Effector CD4-positive, alpha-beta T cell (primary cell): ENCODE measurements around the gene CCR5AS.

Experiments
- DNase-seq: peaks from one replicate; pipeline ENCODE4 v3.0.0-alpha.2; 2020

CCR5AS gene

DNA sequence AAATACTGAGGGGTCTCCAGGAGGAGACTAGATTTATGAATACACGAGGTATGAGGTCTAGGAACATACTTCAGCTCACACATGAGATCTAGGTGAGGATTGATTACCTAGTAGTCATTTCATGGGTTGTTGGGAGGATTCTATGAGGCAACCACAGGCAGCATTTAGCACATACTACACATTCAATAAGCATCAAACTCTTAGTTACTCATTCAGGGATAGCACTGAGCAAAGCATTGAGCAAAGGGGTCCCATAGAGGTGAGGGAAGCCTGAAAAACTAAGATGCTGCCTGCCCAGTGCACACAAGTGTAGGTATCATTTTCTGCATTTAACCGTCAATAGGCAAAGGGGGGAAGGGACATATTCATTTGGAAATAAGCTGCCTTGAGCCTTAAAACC, 31.6 kb downstream of the CCR5AS start:
- DNase-seq, result no peak

DNA sequence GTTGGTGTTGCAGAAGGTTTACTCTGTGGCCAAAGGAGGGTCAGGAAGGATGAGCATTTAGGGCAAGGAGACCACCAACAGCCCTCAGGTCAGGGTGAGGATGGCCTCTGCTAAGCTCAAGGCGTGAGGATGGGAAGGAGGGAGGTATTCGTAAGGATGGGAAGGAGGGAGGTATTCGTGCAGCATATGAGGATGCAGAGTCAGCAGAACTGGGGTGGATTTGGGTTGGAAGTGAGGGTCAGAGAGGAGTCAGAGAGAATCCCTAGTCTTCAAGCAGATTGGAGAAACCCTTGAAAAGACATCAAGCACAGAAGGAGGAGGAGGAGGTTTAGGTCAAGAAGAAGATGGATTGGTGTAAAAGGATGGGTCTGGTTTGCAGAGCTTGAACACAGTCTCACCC, 32.1 kb downstream of the CCR5AS start:
- DNase-seq, result no peak

DNA sequence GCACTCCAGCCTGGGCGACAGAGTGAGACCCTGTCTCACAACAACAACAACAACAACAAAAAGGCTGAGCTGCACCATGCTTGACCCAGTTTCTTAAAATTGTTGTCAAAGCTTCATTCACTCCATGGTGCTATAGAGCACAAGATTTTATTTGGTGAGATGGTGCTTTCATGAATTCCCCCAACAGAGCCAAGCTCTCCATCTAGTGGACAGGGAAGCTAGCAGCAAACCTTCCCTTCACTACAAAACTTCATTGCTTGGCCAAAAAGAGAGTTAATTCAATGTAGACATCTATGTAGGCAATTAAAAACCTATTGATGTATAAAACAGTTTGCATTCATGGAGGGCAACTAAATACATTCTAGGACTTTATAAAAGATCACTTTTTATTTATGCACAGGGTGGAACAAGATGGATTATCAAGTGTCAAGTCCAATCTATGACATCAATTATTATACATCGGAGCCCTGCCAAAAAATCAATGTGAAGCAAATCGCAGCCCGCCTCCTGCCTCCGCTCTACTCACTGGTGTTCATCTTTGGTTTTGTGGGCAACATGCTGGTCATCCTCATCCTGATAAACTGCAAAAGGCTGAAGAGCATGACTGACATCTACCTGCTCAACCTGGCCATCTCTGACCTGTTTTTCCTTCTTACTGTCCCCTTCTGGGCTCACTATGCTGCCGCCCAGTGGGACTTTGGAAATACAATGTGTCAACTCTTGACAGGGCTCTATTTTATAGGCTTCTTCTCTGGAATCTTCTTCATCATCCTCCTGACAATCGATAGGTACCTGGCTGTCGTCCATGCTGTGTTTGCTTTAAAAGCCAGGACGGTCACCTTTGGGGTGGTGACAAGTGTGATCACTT, 34.1 kb downstream of the CCR5AS start:
- no peak for DNase-seq

DNA sequence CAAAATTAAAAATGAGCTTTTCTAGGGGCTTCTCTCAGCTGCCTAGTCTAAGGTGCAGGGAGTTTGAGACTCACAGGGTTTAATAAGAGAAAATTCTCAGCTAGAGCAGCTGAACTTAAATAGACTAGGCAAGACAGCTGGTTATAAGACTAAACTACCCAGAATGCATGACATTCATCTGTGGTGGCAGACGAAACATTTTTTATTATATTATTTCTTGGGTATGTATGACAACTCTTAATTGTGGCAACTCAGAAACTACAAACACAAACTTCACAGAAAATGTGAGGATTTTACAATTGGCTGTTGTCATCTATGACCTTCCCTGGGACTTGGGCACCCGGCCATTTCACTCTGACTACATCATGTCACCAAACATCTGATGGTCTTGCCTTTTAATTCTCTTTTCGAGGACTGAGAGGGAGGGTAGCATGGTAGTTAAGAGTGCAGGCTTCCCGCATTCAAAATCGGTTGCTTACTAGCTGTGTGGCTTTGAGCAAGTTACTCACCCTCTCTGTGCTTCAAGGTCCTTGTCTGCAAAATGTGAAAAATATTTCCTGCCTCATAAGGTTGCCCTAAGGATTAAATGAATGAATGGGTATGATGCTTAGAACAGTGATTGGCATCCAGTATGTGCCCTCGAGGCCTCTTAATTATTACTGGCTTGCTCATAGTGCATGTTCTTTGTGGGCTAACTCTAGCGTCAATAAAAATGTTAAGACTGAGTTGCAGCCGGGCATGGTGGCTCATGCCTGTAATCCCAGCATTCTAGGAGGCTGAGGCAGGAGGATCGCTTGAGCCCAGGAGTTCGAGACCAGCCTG, 35.1 kb downstream of the CCR5AS start:
- no peak for DNase-seq

DNA sequence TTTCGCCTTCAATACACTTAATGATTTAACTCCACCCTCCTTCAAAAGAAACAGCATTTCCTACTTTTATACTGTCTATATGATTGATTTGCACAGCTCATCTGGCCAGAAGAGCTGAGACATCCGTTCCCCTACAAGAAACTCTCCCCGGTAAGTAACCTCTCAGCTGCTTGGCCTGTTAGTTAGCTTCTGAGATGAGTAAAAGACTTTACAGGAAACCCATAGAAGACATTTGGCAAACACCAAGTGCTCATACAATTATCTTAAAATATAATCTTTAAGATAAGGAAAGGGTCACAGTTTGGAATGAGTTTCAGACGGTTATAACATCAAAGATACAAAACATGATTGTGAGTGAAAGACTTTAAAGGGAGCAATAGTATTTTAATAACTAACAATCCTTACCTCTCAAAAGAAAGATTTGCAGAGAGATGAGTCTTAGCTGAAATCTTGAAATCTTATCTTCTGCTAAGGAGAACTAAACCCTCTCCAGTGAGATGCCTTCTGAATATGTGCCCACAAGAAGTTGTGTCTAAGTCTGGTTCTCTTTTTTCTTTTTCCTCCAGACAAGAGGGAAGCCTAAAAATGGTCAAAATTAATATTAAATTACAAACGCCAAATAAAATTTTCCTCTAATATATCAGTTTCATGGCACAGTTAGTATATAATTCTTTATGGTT, 35.9 kb downstream of the CCR5AS start, which contains the start of gene CCR5:
CCR5 (plus strand) TSS at position 108 of the 680 bp plus-strand sequence. CDS start 1,957 bp downstream, outside the sequence.
- no peak for DNase-seq

DNA sequence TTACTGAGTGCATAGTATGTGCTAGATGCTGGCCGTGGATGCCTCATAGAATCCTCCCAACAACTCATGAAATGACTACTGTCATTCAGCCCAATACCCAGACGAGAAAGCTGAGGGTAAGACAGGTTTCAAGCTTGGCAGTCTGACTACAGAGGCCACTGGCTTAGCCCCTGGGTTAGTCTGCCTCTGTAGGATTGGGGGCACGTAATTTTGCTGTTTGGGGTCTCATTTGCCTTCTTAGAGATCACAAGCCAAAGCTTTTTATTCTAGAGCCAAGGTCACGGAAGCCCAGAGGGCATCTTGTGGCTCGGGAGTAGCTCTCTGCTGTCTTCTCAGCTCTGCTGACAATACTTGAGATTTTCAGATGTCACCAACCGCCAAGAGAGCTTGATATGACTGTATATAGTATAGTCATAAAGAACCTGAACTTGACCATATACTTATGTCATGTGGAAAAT, 37.2 kb downstream of the CCR5AS start:
- no peak for DNase-seq

DNA sequence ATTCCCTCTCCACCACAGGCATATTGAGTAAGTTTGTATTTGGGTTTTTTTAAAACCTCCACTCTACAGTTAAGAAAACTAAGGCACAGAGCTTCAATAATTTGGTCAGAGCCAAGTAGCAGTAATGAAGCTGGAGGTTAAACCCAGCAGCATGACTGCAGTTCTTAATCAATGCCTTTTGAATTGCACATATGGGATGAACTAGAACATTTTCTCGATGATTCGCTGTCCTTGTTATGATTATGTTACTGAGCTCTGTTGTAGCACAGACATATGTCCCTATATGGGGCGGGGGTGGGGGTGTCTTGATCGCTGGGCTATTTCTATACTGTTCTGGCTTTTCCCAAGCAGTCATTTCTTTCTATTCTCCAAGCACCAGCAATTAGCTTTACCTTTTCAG, 37.7 kb downstream of the CCR5AS start:
- DNase-seq, result no peak

DNA sequence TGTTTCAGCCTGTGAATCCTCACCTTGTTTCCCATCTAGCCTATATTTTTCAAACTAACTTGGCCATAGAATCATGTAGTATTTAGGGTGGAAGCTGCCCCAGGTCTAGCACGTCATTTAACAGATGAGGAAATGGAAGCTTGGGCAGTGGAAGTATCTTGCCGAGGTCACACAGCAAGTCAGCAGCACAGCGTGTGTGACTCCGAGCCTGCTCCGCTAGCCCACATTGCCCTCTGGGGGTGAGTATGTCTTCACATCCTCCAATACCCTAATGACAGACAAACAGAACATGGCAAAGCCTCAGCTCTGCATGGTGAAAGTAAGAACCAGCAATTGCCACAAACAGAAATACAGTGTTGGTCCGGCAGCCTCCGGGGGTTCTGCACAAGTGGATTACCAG, 38.3 kb downstream of the CCR5AS start:
- peak; percentile 33 for DNase-seq

DNA sequence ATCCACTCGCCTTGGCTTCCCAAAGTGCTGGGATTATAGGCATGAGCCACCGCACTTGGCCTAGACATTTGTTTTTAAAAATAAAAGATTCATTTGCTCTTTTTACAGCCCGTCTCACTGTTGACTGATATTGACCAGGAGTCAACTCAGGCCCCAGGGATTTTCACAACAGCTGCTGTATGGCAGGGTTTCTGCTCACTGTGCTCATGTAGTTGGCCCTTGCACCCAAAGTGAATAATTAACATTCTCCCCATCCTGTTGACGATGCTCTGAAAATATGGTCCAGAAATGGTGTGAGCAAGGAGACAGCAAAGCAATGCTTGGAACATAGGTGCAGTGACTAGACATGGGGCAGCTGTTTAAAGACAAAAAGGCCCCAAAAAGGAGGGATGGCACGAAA, 39.1 kb downstream of the CCR5AS start:
- DNase-seq, result no peak

DNA sequence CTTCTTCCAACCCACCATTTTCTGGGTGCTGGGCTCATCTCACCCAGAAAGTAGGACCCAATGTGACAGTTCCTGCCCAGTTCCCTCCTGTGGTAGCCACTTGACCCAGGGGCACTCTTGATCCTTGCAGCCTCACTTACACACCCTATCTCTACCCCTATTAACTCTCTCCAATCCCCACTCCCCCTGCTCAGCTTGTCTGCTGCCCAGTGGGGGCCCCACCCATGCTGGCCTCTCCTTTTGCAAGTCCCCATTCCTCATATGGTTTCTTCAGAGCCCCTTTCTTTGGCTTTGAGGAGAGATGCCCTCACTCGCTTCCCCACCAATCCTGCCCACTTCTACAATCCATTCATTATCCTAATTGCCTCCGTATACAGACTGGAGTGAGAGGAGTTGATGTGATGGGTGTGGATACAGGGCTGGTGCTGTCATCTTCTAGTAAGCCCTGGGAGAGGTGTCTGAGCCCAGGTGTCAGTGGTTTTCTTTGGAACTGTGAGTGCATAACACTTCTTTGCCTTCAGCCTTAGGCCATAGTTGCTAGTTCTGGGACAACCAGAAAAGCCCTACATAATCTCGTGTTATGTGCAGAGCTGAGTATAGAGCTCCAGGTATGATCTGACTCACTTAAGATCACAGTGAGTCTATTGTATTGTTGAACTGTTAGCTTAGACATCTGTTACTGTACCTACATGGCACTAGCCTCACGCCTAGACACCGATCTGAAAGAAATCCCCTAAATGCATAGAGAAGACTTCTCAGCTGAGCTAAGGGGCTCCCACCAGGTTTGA, 40.9 kb downstream of the CCR5AS start:
- DNase-seq, result no peak

DNA sequence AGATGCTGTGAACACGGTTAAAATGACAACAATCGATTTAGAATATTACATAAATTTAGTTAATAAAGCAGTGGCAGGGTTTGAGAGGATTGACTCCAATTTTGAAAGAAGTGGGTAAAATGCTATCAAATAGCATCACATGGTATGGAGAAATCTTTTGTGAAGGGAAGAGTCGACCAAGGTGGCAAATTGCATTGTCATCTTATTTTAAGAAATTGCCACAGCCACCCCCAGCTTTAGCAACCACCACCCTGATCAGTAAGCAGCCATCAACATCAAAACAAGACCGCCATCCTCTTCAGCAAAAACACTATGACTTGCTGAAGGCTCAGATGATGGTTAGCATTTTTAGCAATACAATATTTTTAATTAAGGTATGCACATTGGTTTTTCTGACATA, 41.8 kb downstream of the CCR5AS start:
- DNase-seq, result no peak

DNA sequence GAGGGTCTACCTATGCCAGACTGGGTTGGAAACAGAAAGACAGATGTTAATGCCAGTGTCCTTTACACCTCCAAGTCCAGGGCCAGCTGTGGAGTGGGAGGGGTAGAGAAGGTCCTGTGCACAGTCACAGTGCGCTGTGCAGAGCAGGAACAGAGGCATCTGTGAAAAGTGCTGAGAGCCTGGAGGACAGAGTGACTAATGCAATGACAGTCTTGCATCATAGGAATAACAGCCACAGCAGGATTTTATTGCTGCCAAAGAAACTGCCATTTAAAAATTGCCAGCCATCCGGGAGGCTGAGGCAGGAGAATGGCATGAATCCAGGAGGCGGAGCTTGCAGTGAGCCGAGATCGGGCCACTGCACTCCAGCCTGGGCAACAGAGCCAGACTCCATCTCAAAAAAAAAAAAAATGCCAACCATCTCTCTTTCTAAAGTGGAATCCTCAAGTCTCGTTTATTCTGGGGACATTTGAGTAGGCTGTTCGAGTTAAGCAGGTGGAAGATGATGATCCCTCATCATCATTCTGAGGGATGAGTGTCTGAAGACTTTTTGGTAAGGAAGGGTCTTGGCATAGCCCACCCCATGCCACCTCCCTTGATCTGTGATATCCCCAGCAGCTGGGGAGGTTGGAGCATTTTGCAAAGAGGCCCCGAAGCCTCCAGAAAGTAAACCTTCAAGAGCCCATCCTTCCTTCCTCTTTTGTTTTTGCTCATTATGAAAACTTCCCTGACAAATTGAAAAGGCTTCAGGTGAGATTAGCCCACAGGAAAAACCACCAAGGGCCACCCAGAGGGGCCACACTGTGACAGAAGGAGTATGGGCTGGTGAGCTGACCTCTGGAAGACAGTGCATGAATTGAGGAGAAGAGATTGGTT, 45.2 kb downstream of the CCR5AS start:
- DNase-seq, result no peak

DNA sequence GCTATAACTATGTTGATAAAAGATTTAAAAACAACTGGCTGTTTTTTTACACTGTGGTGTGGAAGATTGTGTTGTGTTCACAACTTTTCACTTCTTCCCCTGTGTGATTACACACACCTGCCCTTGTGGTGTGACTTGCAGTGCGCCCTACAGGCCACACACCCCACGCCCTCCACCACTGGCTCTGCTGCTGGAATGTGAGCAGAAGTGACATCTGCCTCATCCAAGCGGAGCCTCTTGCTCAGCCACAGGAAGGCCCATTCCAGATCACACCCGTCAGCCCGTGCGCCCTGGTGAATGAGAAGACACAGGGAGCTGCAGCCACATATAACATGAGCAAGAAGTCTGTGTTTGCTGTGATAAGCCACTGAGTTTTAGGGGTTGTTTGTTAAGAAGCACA, 46.0 kb downstream of the CCR5AS start:
- no peak for DNase-seq

DNA sequence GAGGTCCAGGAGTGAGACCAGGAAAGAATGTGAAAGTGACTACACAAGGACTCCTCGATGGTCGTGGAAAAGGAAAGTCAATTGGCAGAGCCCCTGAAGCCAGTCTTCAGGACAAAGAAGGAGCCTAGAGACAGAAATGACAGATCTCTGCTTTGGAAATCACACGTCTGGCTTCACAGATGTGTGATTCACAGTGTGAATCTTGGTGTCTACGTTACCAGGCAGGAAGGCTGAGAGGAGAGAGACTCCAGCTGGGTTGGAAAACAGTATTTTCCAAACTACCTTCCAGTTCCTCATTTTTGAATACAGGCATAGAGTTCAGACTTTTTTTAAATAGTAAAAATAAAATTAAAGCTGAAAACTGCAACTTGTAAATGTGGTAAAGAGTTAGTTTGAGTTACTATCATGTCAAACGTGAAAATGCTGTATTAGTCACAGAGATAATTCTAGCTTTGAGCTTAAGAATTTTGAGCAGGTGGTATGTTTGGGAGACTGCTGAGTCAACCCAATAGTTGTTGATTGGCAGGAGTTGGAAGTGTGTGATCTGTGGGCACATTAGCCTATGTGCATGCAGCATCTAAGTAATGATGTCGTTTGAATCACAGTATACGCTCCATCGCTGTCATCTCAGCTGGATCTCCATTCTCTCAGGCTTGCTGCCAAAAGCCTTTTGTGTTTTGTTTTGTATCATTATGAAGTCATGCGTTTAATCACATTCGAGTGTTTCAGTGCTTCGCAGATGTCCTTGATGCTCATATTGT, 47.0 kb downstream of the CCR5AS start:
- DNase-seq, result no peak

DNA sequence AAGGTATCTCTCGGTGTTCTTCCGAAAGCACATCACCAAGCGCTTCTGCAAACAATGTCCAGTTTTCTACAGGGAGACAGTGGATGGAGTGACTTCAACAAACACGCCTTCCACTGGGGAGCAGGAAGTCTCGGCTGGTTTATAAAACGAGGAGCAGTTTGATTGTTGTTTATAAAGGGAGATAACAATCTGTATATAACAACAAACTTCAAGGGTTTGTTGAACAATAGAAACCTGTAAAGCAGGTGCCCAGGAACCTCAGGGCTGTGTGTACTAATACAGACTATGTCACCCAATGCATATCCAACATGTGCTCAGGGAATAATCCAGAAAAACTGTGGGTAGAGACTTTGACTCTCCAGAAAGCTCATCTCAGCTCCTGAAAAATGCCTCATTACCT, 48.4 kb downstream of the CCR5AS start:
- no peak for DNase-seq

DNA sequence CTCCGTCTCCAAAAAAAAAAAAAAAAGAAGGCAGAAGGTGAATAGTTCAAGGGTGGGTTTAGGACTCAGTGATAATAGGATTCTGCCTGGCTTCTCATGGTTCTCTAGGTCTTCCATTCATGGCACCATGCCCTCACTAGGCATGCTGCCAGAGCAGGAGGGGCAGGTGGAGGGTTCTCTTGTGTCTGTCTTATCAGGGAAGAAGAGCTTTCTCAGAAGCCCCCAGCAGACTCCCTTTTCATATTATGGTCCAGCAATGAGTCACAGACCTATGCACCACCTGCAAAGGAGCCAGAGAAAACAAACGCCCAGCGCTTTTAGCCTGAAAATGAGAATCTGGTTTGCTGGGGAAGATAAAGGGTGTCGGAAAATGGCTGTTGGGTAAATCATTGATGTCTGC, 50.0 kb downstream of the CCR5AS start:
- DNase-seq, result no peak

DNA sequence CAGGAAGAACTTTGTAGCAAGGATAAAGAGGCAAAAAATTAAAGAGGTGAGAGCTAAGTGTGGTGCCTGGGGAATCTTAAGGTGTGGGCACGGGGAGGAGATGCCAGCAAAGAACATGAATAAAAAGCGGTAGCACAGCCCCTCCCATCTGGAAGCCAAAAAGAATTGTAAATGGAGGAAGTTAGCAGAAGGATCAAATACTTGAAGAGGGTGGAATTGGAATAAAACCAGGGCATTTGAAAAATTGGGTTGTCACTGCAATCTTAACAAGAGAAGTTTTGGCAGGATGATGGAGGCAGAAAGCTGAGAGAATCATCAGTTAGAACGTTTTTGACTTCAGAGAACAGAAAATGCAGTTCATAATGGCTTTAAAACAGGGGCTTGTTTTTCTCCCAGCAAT, 50.6 kb downstream of the CCR5AS start:
- no peak for DNase-seq

DNA sequence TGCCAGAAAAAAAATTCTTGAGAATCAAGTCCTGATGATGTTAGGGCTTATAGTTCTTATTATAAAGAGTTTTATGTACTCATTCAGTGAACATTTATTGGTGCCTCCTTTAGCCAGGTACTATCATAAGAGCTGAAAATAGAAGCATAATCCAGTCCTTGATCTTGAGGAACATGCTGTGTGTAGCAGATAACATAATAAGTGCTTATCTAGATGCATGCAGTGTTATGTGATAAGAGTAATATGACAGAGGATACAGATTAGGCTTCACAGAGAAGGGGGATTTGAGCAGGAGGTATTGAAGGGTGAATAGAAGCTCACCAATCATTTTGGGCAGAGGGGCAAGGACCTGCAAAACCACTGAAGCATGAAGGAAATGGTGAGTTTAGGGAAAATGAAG, 51.9 kb downstream of the CCR5AS start:
- no peak for DNase-seq

DNA sequence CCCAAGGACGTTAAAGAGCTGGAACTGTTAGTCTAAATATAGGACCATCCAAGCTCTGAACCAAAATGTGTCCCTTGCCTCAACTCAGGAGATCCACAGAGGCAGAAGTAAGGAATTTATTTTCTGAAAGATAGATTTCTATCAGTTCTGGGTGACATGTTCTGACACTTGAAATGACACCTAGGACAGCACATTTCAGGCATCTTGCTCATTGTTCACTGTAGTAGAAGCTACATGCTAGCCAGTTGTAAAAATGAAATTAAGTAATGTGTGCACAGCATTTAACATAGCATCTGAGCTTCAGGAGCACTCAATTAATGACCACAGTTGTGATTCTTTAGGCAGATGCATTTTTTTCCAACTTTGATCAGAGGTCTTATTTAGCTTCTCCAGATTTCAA, 52.4 kb downstream of the CCR5AS start:
- DNase-seq, result no peak

DNA sequence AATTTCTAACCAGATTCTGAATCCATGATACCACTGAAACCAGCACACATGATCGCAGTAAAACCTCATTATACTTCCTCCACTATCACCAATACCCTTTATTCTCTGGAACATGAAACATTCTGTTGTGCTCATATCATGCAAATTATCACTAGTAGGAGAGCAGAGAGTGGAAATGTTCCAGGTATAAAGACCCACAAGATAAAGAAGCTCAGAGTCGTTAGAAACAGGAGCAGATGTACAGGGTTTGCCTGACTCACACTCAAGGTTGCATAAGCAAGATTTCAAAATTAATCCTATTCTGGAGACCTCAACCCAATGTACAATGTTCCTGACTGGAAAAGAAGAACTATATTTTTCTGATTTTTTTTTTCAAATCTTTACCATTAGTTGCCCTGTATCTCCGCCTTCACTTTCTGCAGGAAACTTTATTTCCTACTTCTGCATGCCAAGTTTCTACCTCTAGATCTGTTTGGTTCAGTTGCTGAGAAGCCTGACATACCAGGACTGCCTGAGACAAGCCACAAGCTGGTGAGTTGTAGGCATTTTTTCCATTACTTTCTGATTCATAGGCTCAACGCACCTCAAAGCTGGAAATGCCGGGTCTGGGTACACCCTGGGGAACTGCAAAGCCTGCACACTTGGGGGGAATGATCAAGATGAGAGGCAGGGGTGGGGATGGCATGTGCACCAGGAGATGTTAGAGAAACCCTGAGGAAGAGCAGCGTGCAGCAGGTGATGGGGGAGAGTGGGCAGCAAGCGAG, 53.0 kb downstream of the CCR5AS start, which contains the start of gene CCR2:
CCR2 (plus strand) TSS at position 465 of the 764 bp plus-strand sequence. CDS start 3,417 bp downstream, outside the sequence.
- DNase-seq, result no peak
